ENCODE measurements around the gene MYADML2. TPM values are rescaled to one million over a fixed set of nuclear protein-coding genes. Genes with fewer than 3 reads are reported as not detected.

MYADML2 gene
- total and polyA plus RNA-seq, 2 of the 8 experiments (the other 6 are each of a cell fraction or from before 2014, with no cell fraction given) = 0.26 to 0.47 TPM

GRCh38 chr17:81911277-81911961 lies 35.6 kb downstream of the MYADML2 start, which contains the start of gene PCYT2 (continued):
- TF ChIP-seq ASH2L (IDR thresholded peaks at IDR 0.05; ENCODE audit: low read length) = no peak
- TF ChIP-seq SP4 (IDR thresholded peaks at IDR 0.05; ENCODE audit: low read length) = no peak
